Smooth muscle cell of the brain vasculature (primary cell): ENCODE results near the gene FARP2.
"Not testable (repeated sequence)": the region's sequence is repeated elsewhere in the genome, so short reads cannot be mapped to it uniquely, and the experiment has no call there.

Experiments used
- DNase-seq: peaks from one replicate; pipeline ENCODE4 v3.0.0-alpha.2; 2012; ENCODE audit warnings: low read depth, low spot score

The FARP2 gene

DNA sequence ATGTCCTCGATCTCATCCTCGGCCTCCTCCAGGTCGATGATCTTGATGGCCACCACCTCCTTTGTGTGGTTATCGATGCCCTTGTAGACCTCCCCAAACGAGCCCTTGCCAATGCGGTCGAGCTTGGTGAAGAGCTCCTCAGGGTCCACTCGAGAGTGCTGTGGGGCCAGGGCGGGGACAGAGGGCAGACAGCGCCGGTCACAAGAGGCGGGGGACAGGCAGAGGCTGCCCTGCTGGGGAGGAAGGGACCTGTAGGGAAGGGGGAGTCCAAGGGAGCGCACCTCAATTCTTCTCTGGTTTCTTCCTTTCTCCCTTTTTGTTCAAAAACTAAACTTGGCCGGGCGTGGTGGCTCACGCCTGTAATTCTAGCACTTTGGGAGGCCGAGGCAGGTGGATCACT is 145.5 kb downstream of the FARP2 start:
- no peak for DNase-seq

DNA sequence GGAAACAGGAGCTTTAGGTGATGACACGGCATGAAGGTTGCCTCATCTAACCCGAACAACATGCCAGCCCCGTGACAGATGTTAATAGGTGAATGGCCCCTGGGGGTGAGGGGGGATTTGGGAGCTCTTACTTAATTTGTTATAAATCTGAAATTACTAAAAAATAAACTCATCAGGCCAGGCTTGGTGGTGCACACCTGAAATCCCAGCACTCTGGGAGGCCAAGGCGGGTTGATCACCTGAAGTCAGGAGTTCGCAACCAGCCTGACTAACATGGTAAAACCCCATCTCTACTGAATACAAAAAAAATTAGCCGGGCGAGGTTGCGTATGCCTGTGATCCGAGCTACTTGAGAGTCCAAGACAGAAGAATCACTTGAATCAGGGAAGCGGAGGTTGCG is 146.2 kb downstream of the FARP2 start:
- no peak for DNase-seq

DNA sequence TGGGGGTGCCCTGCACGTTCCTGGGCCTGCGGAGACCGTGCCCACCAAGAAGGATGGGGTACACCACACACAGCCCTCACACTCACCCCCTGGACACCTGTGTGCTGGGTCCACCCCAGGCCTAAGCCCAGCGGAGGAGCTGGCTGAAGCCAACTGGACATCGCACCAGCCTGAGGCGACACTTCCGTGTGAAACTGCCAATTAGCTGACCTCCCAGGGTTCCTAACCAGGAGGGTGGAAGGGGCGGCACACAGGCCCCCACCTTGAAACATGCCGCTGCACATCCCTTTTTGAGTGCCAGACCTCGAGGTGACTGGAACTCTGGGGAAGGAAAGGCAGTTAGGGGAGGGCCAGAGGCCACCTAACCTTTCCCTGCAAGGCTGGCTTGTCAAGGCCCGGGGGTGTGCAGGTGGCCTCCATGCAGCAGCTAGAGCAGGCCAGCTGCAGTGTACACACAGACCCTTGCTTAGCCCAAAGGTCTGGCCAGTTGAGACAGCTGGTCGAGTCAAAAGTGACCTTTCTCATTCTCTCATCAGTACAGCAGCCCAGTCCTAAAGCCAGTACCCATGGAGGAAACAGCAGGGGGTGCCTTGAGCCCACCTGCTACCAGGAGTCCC is 147.8 kb downstream of the FARP2 start:
- DNase-seq, result no peak

DNA sequence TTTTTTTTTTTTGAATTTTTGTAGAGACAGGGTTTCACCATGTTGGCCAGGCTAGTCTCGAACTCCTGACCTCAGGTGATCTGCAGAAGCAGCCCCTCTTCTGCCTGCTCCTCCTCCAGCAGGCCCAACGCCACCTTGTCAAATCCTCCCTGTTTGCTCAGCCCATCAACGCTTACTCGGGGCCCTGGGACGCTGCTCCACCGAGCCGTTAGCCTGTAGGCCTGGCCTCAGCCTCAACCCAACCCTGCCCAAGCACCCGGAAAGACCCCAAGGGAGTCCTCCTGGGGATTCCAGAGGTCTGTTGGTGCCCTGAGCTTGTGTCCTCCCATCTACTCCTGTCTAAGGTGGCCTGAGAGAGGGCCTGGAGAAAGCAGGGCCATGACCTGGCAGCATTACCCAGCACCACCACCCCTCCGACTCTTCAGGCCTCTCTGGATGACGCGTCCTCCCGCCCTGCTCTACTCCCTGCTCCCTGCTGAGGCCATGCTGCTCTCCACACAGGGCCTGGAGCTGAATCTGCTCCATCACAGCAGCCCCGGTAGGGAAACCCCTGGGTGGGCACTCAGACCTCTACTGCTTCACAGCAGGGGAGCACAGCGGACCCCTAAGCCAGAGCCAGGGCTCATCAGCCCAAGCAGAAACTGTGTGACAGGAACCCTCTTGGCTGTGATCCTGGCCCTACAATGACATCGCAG is 149.1 kb downstream of the FARP2 start:
- DNase-seq, result no peak

DNA sequence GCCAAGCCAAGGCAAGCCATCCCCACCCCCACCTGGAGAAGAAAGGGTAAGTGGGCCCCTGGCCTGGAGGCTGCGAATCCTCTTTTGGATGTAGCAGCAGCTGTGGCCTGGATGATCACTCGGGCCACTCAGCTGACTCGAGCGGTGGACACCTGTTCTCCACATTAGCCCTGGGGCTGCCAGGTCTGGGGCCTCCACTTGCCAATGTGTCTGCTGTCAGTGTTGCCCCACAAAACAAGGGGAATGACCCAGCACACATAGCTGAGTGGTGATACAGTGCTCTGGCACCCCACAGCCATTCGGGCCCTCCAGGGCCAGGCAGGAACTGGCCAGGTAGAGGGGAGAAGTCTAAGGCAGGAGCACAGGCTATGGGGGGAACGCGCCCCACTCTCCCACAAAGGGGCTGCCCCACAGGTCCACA is 149.7 kb downstream of the FARP2 start:
- no peak for DNase-seq

DNA sequence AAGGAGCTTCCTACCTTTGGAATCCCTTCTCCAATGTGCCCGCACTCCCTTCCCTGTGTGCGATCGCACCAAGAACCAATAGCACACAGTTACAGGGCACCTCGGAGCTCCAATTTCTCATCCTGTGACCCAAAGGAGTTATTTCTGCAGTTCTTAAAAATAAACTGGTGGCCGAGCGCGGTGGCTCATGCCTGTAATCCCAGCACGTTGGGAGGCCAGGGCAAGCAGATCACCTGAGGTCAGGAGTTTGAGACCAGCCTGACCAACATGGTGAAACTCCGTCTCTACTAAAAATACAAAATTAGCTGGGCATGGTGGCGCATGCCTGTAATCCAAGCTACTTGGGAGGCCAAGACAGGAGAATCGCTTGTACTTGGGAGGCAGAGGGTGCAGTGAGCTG is 150.2 kb downstream of the FARP2 start:
- DNase-seq, result not testable (repeated sequence)

DNA sequence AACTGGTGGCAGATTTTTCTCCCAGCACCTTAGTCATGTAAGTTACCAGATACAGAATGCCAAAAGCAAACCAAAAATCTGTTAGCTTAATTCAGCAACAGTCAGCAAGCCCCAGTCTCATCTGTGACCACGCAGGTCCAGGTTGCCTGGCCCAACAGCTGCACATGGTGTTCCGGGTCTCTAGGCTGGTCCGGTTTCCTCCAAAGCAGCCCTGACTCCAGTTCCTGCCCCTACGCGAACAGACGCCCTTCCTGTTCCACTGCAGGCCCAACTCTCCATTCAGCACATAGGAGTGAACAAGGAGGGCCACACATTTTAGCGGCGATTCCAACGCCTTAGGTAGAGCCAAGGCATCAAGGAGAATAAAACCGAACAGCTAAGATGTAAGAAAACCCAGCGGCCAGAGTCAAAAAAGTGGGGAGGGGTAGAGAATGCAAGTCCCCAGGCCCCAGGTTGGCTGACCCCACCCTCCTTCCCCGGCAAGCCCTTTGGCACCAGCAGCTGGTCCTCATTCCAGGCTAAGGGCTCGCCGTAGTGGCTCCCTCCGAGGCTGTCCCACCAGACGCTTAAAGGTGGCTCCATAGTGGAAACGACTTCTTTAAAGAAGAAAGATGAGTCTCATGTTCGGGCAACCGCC is 150.8 kb downstream of the FARP2 start:
- no peak for DNase-seq

DNA sequence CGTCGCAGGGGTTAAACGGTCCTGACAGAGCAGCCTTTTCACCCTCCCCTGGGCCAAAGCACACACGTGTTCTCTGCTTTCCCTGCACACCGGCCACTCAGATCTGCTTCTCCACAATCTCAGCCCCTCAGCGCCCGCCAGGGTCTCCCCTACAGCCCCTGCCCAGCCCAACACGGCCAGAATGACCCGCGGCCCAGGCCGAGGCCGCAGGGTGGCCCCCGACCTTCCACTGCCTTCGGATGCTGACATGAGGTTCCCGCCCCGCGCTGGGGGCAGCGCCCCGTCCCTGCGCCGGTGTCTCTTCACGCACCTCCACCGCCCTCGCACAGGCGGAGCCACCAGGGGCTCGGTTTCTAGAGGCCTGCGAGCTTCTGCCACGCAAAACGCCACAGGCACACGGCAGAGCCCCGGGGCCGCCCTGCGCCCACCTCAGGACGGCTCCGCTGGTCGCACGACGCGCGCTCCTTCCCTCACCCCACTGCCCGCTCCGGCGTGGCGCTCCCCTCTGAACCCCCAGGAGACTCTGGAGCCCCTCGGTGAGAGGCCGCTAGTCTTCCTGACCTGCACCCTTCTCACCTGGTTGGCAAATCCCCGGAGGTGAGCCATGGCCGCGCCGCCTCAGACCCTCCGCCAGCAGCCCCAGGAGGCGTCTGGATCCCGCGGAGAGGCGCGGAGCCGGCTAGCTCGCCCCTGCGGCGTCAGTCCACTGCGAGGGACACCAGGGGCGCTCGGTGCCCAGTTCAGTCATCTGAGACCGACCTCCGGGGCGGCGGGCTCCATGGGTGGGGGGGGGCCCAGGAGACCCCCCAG is 151.6 kb downstream of the FARP2 start:
- no peak for DNase-seq

DNA sequence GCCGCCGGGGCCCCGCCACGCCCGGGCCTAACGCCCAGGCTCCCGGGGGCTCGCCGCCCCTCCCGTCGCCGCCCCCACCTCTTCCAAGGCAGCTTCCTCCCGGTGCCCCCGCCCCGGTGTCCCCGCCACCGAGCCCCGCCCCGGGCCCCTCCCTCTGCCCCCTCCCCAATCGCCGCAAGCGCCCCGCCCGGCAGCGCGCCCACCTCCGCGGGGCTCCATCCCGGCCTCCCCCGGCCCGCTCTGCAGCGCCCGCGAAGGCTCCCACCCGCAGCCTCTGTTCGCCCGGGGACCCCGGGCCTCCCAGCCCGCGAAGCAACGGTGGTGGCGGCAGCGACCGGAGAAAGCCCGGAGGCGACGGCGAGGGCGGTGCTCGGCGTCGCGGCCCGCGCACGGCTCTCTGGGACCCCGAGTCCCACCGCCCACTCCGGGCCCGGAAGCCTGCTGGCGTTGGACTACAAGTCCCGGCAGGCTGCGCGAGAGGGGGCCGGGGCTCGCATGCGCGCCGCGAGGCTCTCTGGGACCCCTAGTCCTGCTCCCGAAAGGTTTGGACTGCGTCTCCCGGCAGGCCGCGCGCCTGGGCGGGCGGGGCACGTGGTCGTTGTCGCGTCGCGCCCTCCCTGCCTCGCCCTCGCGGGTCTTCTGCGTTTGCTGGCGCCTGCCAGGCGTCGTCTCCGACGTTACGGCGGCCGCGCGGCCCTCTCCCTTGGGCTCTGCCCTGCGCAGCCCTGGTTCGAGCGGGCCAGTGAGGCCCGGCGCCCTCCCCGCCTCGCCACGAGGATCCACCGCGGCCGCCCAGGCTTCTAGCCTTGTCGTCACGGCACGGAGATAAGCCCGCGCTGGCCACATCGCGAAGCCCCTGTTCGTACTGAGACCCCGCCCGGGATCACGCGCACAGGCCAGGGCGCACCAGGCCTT is 152.4 kb downstream of the FARP2 start, which contains the start of gene STK25:
Gene STK25 (minus strand): TSS at position 345 of the 915 bp plus-strand sequence. CDS start 549 bp downstream, outside the sequence.
- peak; percentile 96 for DNase-seq

DNA sequence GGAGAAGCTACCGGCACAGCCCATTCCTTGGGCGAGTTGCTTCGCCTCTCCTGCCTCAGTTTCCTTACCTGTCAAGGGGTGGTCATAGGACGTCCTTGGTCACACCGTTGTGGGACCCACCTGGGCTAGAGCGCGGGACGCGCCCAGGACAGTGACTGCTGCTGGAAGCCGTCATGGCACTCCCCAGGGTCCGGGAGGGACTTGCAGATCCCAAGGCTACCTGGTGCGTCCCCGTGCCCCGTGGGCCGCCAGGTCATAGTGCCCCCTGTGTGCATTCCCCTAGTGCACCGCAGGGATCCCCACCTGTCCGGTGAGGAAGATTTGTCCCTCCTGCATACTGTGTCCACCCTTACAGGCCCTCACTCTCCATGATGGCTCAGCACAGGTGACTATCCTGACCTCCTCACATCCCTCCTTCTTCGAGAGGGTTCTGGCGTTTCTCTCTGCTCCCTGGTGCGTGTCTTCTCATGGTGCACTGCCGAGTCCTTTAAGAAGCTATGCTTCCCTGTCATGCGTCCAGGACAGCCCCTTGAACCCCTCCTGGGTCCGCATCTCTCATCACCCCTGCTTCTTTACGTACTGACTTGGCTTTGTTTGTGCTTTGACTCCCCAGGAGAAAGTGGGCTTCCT is 153.2 kb downstream of the FARP2 start:
- no peak for DNase-seq

DNA sequence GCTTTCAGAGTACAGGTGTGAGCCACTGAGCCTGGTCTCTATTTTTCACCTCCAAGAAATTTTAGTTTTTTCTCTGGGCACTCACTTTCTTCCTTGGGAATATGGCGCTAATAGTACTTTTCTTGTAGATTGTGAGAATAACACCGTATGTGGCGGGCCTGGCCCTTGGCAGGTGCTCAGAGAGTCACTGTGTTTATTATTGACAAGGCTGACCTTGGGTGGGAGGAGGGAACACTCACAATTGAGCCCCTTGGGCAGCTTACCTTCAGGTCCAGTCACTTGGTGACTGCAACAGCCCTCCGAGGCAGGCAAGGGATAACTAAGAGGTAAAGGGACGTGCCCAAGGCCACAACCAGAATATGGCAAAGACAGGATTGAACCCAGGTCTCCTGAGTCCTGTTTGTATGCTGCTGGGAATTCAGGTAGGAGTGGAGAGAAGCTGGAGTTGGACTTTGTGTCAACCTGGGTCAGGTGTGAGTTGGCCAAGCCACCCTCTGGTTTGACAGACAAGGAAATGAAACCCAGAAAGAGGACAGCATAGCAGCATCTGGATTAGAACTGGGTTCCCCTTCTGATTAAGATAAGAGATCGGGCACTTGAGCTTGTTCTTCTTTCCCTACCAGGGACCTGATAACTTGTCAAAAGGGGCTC is 155.1 kb downstream of the FARP2 start:
- DNase-seq, result no peak

DNA sequence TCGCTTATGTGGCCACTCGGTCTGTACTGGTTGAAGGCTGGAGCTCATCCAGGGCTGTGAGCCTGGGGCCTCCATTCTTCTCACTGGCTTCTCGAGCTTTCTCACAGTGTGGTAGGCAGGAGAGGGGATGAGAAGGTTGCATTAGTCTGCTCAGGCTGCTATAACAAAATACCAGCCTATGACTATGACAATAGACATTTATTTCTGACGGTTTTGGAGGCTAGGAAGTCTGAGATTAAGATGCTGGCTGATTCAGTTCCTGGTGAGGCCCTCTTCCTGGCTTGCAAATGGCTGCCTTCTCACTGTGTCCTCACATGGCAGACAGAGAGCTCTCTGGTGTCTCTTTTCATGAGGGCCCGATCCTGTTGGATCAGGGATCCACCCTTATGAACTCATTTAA is 158.5 kb downstream of the FARP2 start:
- no peak for DNase-seq

DNA sequence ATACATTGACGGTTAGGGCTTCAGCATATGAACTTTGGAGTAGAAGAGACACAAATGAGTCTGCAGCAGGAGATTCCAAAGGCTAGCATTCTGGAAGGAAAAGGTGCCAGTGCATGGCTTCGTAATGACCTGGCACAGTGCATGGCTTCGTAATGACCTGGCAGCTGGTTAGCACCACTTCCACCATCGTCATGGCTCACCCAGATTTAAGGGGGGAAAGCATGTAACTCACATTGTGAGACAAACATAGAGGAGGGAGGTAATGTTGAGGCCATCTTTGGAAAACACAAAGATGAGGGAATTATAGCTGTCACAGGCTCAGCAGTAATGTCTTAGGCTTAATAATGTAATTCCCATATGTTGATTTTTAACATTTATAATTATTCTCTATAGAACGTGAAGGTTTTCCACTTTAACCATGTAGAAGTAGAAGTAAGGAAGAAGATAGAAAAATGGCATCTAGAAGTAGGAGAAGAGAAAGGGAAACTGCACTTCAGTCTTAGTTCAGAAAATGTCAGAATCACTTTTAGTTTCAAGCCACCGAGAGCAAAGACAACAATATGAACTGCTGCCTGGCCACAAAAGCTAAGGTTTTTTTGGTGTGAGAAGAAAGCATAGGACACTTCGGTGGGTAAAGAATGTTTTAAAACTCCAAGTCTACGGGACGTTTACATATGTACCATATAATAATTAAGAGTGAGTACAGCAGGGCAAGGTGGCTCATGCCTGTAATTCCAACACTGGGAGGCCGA is 159.1 kb downstream of the FARP2 start:
- DNase-seq, result no peak

DNA sequence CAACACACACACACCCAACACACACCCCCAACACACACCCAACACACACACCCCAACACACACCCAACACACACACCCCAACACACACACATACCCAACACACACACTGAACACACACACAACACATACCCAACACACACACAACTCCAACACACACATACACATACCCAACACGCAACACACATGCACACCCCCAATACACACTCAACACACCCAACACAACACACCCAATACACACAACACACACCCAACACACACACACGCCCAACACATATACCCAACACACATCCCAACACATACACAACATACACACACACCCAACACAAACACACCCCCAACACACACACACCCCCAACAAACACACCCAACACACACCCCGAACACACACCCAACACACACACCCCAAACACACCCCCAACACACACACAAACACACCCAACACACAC is 160.5 kb downstream of the FARP2 start:
- no peak for DNase-seq

DNA sequence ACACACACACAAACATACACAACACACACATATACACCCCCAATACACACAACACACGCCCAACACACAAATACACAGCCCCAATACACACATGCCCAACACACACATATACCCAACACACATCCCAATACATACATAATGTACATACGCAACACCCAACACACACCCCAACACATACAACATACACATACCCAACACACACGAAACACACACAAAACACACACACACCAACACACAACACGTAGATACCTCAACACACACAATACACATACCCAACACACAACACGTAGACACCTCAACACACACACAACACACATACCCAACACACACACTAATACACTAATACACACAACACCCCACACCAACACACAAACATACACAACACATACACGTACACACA is 161.2 kb downstream of the FARP2 start:
- no peak for DNase-seq

DNA sequence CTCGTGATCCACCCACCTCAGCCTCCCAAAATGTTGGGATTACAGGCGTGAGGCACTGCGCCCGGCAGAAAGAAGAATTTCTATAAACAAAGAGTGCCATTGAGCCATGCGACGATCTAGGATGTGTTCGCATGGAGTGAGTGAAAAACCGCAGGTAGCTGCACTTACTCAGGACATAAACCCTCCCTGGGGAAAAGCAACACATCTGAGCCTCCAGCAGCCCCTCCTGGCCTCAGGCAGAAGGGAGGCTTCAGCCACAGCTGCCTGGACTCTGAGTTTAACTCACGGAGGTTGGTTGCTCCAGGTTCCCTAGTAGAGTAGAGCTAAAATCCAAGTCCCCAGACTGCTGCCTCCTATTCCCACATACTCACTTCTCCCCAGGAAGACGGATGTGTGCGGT is 163.6 kb downstream of the FARP2 start:
- no peak for DNase-seq

DNA sequence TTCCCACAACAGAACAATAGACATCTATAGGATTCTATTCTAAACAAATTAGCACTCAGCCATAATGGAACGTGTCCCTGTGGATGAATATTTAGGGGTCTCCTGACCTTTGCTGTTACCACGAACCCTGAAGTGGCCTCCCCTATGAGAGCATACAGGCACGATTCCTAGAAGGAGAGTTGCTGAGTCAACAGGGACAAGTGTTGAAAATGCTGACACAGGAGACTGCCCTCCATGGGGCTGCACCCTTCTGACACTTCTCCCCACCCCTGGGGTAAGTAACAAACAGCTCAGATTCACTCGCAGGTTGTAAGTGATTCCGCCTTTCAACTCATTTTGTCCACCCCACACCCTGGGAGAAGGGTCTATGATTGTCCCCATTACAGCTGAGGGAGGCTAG is 166.4 kb downstream of the FARP2 start:
- DNase-seq, result no peak

DNA sequence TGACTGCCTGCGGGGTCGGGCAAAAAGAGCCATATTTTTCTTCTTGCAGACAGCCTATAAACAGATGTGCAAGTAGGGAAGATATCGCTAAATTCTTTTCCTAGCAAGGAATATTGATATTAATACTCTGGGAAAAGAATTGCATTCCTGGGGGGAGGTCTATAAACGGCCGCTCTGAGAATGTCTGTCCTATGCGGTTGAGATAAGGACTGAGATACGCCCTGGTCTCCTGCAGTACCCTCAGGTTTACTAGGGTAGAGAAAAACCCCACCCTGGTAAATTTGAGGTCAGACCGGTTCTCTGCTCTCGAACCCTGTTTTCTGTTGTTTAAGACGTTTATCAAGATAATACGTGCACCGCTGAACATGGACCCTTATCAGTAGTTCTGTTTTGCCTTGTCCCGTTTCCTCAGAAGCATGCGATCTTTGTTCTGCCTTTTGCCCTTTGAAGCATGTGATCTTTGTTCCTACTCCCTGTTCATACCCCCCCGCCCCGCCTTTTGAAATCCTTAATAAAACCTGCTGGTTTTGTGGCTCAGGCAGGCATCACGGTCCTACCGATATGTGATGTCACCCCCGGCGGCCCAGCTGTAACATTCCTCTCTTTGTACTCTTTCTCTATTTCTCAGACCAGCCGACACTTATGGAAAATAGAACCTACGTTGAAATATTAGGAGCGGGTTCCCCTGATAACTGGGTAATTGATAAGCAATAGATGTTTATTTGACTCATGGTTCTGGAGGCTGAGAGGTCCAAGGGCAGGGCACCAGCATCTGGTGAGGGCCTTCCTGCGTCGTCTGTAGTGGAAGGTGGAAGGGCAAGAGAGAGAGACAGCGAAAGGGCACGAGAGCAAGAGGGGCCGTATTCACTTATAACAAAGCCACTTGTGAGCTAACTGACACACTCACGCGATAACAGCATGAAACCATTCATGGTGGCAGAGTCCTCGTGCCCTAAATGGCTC is 170.0 kb downstream of the FARP2 start:
- DNase-seq, result not testable (repeated sequence)
